Activated effector memory CD4-positive, alpha-beta T cell treated with anti-CD3 and anti-CD28 coated beads, Interleukin-2, amount 50 U/mL, for 16 hours (primary cell): ENCODE data around the gene ATP8A1.

Source experiments
- DNase-seq: peaks from one replicate; pipeline ENCODE4 v3.0.0-alpha.2; 2020

ATP8A1 gene

DNA sequence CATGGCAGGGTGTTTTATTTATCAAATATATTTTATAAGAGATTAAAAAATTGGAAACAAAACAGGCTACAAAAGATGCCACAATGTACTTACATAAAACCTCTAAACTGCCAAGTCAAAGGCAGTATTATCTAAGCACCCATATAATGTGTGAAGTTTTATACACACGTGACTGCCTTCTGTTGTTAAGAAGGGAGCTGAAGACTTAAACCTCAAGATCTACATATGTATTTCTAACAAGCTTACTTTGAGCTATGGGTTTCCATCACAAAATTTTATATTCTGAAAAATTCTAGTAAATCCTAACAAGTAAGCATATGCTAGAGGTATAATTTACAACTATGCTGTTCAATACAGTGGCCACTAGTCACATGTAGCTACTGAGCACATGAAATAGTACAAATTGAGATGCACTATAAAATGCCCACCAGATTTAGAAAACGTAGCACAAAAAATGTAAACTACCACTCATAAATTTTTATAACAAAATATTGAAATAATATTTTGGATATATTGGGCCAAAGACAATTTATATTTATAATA, 9.8 kb downstream of the ATP8A1 start:
- DNase-seq = no peak

DNA sequence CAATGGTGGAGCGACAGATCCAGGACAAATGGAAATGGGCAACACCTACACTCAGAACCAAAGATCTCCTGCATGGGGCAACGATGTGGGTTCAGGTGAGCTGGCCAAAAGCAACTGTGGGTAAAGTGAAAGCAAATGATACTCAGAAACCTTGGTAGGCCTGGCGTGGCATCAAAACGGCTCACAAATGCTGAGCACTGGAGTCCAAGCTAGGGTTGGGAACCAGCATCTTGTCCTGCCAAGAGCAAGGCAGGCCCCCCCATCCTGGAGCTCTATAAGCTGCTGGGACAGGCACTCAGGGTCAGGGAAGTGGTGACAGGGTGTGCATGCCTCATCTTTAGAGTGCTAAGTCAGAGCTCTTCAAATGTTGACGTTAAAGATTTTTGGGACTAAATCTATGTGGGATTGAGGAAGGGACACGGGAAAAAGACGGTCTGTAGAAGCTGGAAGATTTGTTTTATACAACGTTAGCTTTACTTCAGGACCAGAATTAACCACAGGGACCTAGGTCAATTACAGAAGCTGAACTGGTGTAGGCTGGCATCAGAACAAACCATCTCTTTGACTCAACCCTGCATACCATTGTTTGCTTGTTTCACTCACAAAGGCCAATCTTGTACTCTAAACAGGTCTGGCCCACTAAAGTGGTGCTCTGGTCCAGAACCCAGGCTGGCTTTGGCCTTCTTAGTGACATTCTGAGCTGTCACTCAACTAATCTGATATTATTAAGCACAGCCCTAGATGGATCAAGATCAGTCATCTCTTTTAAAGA, 10.7 kb downstream of the ATP8A1 start:
- no peak for DNase-seq

DNA sequence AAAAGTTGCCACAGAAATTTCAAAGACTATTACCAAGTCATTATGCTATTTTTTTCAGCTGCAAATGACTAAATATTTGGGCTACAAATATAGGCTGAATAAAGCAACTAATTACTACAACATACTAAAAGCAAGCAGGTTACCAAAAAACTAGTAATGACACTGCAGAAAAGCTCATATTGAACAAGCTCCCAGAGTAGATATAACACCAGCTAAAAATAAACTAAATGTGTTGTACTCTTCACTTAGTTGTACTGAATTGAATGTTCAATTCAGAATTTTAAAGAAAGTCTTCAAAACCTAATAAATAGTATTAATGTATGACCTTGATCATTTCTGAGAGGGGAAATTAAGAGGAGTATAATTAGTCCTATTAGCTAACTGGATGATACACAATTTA, 12.0 kb downstream of the ATP8A1 start:
- DNase-seq = no peak

DNA sequence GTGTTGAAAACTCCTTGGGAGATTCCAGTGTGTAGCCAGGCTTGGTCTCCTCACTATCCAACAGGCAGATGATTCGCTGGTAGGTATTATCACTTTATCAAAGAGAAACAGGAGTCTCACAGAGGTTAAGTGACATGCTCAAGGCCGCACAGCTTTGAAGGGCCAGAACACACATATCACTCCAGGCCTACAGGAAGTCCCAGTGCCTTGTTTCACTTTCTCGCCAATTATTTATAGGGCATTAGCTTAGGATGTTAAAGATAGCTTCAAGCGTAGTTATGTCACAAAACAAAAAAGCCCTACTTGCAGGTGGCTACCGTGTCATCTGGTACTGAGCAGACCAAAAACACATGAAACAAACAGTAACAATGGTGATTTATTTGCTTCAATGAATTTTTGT, 13.2 kb downstream of the ATP8A1 start:
- DNase-seq = no peak

DNA sequence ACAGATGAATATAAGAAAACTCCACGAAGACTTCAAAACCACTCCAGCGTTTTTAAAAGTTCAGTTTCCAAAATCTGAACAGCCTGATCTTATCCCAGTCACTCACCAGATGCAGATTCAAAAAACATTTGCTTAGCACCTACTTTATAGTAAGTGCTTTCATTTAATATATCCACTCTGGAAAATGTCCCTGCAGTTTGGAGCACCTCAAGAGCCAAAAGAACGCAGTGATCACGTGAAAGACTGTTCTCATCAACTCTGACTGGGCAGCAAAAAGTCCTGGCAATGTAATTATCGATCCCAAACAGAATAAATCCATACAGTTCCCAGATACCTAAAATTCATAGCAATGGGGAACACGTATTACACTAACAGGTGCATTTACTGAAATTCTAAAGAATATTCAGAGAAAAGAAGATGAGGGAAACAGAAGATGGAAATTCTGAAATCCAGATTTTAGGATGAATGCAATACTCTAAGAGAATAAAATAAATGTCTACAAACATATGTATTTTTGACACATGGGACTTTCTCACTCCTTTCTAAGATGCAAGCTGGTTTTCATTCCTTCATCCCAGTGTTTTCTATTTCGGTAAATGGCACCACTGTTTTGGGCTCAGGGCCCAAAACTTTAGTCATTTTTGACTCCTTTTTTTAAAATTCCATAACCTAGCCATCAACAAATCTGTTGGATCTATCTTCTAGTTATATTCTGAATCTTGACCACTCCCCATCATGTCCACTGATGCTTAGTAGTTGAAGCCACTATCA, 13.9 kb downstream of the ATP8A1 start:
- DNase-seq = no peak

DNA sequence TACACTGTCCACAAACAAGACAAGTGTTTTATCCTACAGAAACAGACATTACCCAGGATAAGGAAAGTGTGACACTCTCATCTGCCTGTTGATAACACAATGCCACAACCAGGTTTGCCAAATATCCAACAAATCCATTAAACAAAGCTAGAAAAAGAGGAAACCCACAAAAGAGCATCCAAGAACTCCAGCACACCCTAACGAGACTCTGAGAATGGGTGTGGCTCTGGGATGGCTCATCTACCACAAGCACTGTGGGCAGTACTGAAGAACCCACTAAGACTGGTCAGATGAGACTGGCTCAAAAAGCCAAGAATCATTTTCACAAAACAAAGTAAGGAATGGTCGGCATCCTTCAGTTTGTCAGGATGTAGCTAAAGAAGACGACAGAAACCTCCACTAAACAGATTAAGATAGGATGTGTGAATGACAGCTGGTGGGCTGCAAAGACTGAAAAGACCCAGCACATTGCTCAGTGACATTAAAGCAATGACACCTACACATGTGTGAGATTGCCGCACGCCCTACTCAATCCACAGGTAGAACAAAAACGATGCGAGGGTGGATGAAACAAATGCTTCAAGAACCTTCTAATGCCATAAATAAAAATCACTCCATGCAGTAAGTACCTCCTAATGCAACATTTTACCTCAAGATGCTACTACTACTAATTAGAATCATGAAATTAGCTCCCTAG, 14.7 kb downstream of the ATP8A1 start:
- DNase-seq = no peak

DNA sequence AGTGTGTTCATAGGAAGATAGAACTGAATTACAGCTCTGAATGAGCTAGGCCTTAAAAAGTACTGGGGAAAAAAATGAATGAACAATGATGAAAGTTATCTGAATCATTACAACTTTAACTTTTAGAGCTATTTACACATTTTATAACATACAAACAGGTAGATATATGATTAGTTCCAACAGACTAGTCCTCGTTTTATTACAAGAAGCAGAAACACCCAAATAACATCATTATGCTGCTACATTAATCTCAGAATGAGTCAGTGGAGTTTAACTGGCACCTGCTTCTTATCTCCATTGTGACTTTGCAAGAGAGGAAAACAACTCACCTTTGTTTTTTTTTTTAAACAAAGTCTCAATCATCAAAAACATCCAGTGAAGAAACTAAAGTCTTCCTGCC, 15.2 kb downstream of the ATP8A1 start:
- DNase-seq = no peak

DNA sequence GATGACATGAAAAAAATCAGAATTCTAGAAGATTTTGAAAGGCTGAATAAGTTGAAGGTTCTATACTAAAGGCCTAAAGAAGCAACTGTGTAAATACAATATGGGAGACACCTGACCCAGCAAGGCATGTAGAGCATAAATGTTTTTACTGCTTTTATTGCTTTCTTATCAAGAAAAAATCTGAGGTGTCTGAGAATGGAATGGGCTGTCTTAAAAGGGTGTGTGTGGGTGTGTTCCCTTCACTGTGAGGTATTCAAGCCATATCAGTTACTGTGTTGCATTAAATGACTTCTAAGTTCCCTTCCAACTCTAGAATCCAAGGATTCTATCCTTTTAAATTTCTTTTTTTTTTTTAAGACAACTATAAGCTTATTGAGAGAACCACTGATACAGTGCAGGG, 15.7 kb downstream of the ATP8A1 start:
- no peak for DNase-seq

DNA sequence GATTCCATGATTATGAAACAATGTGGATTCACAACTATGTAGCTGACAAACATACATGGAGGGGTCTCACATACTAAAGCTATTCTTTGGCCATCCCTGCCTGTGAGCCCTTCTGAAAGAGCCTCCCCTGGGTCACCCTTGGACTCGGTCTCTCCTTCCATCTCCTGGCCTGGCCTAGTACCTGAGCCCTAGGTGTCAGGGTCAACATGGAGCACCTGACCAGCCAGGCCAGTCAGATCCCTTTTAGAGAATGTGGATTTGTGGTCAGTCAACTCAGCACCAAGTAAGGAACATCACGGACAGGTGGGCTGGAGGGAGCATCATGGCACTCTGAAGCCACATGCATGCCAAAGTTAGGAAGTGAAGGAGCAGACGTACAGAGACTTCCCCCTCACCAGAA, 16.3 kb downstream of the ATP8A1 start:
- DNase-seq = no peak

DNA sequence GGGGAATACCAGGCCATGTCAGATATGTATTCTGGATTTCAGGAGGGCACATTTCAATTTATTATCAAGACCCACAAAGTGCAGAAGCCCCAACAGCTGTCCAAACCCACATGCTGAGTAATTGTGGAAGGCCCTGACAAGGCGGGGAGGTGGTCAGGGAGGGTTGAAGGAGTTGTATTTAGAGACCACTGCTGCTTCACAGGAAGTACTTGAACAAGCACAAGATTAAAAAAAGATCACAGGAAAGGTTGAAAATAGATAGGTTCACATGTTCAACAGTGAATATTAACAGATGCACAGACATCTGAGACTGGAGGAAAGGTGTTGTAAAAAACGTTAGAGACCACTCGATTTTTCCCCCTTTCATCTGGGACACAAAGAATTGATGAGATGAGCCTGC, 17.9 kb downstream of the ATP8A1 start:
- DNase-seq = no peak

DNA sequence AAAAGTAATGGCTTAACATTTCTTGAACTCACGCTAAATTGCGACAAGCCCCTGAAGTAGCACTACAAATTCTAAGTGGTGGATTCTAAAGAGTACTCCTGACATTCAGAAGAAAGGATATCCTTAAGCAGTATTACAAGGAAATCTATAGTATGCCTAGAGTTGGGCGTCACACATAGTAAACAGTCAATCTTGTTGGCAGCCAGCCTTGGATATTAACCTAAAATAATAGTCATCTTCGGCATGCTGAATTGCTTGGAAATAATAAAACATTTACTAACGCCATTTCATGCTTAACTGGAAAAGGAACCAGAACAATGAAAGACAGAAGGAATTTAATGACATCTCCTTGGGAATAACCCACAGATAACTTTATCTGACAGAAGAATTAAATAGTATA, 18.6 kb downstream of the ATP8A1 start:
- DNase-seq = no peak

DNA sequence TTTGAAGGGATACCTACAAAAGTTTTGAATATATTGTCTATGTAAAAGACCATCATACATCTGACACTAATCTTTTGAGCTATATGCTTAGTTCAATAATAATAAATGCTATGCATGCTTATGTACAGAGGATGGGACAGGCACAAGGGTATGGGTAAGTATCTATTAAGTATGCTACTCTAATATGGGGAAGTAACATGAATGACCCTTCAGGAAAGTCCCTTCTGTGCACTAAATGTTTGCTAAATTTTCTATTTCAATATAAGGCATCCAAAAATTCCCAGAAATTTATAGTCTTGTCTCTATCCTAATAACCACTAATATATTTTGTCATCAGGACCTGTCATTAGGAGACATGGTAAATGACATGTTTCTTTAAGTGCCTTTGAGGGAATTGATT, 19.0 kb downstream of the ATP8A1 start:
- DNase-seq = no peak

DNA sequence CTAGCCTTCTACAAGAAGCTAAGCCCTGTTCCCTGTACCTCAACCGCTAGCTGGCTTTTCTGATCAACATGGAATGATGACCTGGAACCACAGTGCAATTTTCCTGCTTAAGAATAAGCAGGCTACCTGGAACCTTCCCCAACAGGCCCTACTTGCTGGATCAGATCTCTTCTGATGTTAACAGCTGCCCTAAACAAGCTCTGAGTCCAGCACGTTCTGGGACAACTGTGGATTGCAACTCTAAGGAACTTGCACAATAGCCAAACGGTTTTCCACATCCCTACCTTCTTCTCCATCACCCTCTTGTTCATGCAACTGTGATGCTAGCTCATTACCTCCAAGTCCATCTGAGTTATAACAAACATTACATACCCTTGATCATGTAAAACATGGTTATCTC, 19.8 kb downstream of the ATP8A1 start:
- no peak for DNase-seq

DNA sequence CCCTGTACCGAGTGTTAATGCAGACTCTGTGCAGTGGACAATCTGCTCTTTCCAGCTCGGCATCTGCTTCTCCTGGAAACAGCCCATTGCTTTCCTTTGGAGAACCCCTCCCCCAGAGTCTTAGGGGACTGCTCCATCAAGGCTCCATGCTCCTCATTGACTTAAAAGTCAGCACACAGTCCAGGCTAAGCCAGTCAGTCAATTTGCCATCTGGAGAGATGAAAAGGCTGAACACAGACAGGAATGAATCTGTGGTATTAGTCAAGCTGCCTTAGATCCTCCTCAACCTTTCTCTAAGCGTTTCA, 20.3 kb downstream of the ATP8A1 start:
- no peak for DNase-seq

DNA sequence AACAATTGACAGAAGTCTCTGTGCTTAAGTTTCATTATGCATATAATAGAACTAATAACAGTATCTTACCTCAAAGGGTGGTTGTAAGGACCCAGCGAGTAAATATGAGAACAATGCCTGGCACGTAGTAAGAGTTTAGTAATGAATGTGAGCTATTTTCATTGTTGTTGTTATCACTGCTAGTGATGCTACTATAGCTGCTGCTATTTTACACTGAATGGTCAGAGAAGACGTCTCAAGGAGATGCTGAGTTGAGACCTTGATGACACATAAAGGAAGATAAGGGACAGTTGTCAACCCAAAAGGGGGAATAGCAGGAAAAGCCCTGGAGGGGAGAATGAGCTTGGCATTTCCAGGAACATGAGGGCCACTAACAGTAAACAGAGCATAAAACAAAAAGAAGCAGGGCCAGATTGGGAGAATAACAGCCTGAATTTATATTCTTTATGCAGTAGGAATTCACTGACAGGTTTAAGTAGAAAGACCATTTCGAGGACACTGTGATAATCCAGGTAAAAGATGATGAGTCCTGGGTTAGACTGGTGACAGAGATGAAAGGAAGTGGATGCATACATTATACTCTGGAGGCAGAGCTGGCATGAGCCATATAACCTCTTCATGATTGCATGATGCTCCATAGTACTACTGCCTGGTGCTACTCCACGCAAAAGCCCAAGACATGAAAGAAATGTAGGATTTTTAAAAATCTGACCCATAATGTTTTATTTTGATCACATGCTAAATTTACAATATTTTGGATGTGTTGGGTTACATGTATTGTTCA, 23.1 kb downstream of the ATP8A1 start:
- DNase-seq = no peak

DNA sequence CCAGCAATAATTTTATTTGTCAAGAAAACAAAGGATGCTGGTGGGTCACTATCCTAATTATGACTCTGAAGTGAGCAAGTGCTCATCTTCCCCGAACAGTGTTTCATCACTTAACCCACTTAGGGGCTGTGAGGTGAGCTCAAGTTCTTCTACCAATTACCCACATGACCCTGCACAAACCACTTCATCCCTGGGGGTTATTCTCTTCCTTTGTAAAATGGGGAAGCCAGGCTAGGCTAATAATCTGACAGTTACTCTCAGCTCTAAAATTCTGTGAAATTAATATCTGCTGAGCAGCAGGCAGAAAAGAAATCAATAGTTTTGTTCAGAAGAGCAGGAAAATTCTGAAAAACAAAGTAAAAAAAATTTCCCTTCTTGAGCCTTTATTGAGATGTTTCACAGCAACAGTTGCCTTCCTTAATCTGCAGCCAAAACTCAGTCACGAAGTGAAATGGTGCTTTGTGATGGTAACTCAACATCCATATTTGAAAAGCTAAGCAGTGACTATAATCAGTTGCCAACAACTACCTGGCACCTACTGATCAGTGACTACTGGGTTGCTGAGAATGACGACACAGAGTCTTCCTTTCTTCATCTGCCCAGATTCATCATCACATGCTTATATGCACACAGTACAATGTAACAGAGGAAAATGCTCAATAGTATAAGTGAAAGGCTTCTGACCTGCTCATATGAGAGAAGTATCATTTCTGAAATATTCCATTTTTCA, 24.1 kb downstream of the ATP8A1 start:
- no peak for DNase-seq

DNA sequence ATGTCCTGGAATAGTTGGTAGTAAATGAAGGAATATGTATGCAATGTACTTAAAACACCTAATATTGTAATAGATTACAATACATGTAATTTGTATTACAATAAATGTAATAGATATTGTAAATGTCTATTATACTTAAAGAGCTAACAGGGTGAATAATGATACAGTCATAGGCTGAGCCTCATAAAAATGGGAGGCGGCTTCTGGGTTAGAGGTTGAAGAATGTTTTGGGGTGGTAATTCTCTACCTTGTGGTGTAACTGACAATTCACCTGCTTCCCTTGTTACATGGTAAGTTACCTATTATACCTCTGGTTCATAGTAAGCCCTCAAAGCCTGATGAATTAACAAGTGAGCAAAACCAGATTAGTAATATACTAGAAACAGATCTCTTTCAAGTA, 26.0 kb downstream of the ATP8A1 start:
- no peak for DNase-seq

DNA sequence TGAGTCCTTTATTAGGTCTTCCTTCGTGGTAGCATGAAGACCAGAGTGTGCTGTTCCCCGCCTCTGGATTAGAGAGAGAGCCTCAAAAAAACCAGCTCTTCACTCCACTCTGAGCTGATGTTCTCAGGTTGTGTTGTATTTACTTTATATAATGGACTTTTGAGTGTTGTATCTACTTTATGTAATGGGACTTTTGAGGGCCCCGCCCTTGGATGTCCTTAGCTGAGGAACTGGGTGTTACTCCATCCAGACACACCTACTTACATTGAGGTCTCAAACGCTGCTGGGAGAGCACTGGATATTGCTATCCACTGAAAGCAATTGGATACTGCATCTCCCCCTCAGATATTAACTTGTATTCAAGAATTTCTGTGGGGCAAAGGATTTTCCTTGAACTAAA, 28.2 kb downstream of the ATP8A1 start:
- DNase-seq = no peak

DNA sequence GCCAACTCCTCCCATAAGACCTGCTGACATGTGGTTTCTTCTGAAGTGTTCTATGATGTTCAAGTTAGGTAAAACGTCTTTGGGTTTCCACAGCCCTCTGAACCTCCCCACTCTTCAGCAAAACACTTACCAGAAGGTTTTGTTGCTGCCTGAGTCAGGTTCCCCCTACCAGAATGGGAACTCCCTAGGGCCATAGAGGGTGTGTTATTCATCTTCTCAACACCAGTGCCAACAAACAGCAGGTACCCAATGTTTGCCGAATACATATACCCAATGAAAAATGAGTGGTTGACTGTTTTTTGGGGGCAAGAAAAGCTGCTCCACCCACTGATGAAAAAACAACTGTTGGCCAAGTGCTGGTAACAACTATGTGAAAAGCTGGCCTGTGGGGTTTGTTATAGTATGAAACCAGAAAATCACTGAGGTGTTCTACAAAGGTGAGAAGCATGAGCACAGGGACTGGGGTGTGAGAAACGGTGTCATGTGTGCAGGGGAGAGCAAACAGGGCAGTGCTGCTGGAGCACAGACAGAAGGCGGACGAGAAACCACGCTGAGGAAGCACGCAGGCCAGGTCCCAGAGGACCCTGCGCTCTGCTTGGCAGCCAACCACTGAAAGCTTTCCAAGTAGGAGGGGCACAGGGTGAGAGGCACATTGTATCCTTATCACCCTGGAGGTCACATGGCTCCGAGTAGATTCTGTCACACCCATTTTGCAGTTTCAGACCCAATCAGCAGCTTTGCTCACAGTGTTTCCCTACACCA, 28.8 kb downstream of the ATP8A1 start:
- DNase-seq = no peak

DNA sequence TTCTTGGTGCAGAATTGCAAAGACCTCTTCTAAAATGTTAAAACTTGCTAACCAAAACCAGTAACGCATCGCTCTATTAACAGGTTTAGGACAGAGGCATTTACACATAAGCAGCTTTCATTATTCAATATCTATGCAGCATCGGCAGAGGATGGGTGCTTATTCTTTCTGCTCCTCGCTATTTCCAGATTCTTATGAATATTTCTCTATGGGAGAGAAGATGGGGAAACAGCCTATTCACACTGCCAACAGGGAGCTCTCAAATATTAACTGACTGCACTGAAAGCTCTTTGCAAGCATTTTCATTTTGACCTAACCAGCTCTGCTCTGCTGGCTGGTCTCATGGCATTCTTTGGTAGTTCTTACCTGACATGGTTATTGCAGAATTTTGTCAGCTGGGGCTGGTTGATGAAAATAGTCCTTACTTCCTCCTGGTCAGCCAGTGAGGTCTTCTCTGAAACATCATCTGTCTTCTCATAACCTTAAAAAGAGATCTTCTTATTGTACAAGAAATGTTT, 30.2 kb downstream of the ATP8A1 start:
- DNase-seq = no peak

DNA sequence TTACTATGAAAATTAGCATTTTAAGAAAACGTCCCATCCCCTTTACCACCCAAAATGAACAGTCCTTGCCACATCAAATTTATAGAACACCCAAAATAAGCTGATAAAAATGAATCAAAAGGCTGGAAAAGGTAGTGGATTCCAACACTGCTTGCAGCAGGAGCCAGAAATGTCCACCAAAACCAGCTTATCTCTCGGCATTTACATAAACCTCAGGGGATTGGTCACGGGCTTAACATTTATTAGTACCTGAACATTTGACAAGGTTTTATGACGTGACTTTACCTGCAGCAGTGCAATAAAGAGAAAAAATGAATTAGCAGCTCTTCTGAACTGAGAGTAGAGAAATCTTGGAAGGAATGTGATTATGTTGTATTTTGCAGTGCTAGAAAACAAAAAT, 31.6 kb downstream of the ATP8A1 start:
- no peak for DNase-seq
